Peyer's patch (tissue), 4 donors: ENCODE data around the gene GREB1L. TPM values are rescaled to one million over a fixed set of nuclear protein-coding genes. Genes with fewer than 3 reads are reported as not detected.
"Not testable (repeated sequence)": the region's sequence is repeated elsewhere in the genome, so short reads cannot be mapped to it uniquely, and the experiment has no call there.

Experiments used
- DNase-seq, 3 donors: peaks; one replicate each; pipeline ENCODE4 v3.0.0-alpha.2; 2017 to 2019
- H3K27ac ChIP-seq, 4 donors: fragments of 200-600 bp; sonication (generic); one replicate each; pipeline ENCODE4 v1.5.1; 2016 to 2019
- H3K27me3 ChIP-seq, 2 donors: fragments of 200-600 bp; sonication (generic); one replicate each; pipeline ENCODE4 v1.5.1; 2019
- H3K36me3 ChIP-seq, 3 donors: fragments of 200-600 bp; sonication (generic); one replicate each; pipeline ENCODE4 v1.5.1; 2016 to 2019
- H3K4me1 ChIP-seq, 4 donors: fragments of 200-600 bp; sonication (generic); one replicate each; pipeline ENCODE4 v1.5.1; 2016 to 2019
- H3K4me3 ChIP-seq, 4 donors: fragments of 200-600 bp; sonication (generic); 1 replicate in 3 of 4; 2 replicates in 1 of 4; pipeline ENCODE4 v1.5.1; 2016 to 2019; ENCODE audit warnings: mild to moderate bottlenecking in 1 of 4
- H3K9me3 ChIP-seq, 4 donors: fragments of 200-600 bp; sonication (generic); one replicate each; pipeline ENCODE4 v1.5.1; 2016 to 2019; ENCODE audit warnings: mild to moderate bottlenecking in 1 of 4
- CTCF ChIP-seq, 6 experiments: fragments of 450-650 bp in 4 of 6; fragments of 200-600 bp in 2 of 6; sonication (generic) in 1 of 6; IDR thresholded peaks; one replicate each; pipeline ENCODE4 v1.5.1; 2017 to 2019; ENCODE audit warnings: antibody characterized with exemption in 6 of 6, mild to moderate bottlenecking in 3 of 6, moderate library complexity in 1 of 6
- POLR2A ChIP-seq, 2 donors: fragments of 450-650 bp; IDR thresholded peaks; one replicate each; pipeline ENCODE4 v1.5.1; 2017; ENCODE audit warnings: antibody characterized with exemption in 2 of 2, mild to moderate bottlenecking in 2 of 2, moderate library complexity in 2 of 2
- total RNA-seq, 4 donors: library from RNA; depleted of rRNA; stranded (reverse); fragments of >200 nt; gene quantifications; one replicate each; pipeline ENCODE4 v1.1.0, GENCODE V29; 2016

The GREB1L gene
- total RNA-seq, 4 donors from 2014 or later = 0.53 to 3.3 (median 2.8) TPM

GRCh38 chr18:21203542-21204241, 38.3 kb upstream of the GREB1L start:
- H3K27me3 ChIP-seq = no peaks in the 10 kb centered on the region

GRCh38 chr18:21205695-21206094, 36.3 kb upstream of the GREB1L start:
- no peaks in the 10 kb centered on the region for H3K9me3 ChIP-seq
- TF ChIP-seq CTCF (IDR thresholded peaks at IDR 0.05) (no peak), POLR2A (IDR thresholded peaks at IDR 0.05) (no peak)
- DNase-seq = no peak
- H3K36me3 ChIP-seq = no peaks in the 10 kb centered on the region
- H3K27me3 ChIP-seq = no peaks in the 10 kb centered on the region
- no peak overlapping the region for H3K27ac ChIP-seq
- no peak overlapping the region for H3K4me3 ChIP-seq
- H3K4me1 ChIP-seq = no peaks in the 10 kb centered on the region

More at GRCh38 chr18:21203542-21204241, 38.3 kb upstream of the GREB1L start:
- Histone ChIP-seq H3K36me3 (no peaks in the 10 kb centered on the region), H3K27ac (no peak overlapping the region), H3K9me3 (no peaks in the 10 kb centered on the region), H3K4me3 (no peak overlapping the region), H3K4me1 (no peaks in the 10 kb centered on the region)
- no peak for DNase-seq
- TF ChIP-seq POLR2A (IDR thresholded peaks at IDR 0.05) (no peak), CTCF (IDR thresholded peaks at IDR 0.05) (no peak)

- H3K9me3 ChIP-seq = no peaks in the 10 kb centered on the region
- no peak for TF ChIP-seq POLR2A (IDR thresholded peaks at IDR 0.05)
- no peak for TF ChIP-seq CTCF (IDR thresholded peaks at IDR 0.05)
- H3K27ac ChIP-seq = no peak overlapping the region
- DNase-seq = no peak
- H3K4me3 ChIP-seq = no peak overlapping the region
- no peaks in the 10 kb centered on the region for H3K4me1 ChIP-seq
- H3K27me3 ChIP-seq = no peaks in the 10 kb centered on the region
- H3K36me3 ChIP-seq = no peaks in the 10 kb centered on the region
Measured at GRCh38 chr18:21210278-21210677, 31.8 kb upstream of the GREB1L start.

GRCh38 chr18:21210784-21211183, 31.2 kb upstream of the GREB1L start:
- no peak for TF ChIP-seq CTCF (IDR thresholded peaks at IDR 0.05)
- TF ChIP-seq POLR2A (IDR thresholded peaks at IDR 0.05) = no peak
- no peak overlapping the region for H3K4me3 ChIP-seq
- H3K27ac ChIP-seq = no peak overlapping the region
- H3K9me3 ChIP-seq = no peaks in the 10 kb centered on the region
- no peaks in the 10 kb centered on the region for H3K36me3 ChIP-seq
- no peaks in the 10 kb centered on the region for H3K27me3 ChIP-seq
- no peak for DNase-seq
- H3K4me1 ChIP-seq = no peaks in the 10 kb centered on the region

GRCh38 chr18:21214409-21214808, 27.6 kb upstream of the GREB1L start:
- DNase-seq, H3K9me3 ChIP-seq, H3K36me3 ChIP-seq, H3K27ac ChIP-seq, H3K27me3 ChIP-seq, H3K4me3 ChIP-seq, H3K4me1 ChIP-seq: not testable (repeated sequence)

- Histone ChIP-seq H3K36me3 (no peaks in the 10 kb centered on the region), H3K27me3 (no peaks in the 10 kb centered on the region), H3K9me3 (no peaks in the 10 kb centered on the region), H3K4me1 (no peaks in the 10 kb centered on the region), H3K27ac (no peak overlapping the region), H3K4me3 (no peak overlapping the region)
- TF ChIP-seq POLR2A (IDR thresholded peaks at IDR 0.05) = no peak
- no peak for TF ChIP-seq CTCF (IDR thresholded peaks at IDR 0.05)
- DNase-seq = no peak
Measured at GRCh38 chr18:21215490-21215889, 26.5 kb upstream of the GREB1L start.
